ENCODE results near the gene ATXN1L.

The ATXN1L gene

GRCh38 chr16:71840052-71840451 lies 5.7 kb upstream of the ATXN1L start:
- no peak overlapping the region for H3K4me3 ChIP-seq (ENCODE audit: low read length in 2 of 2)
- no peak overlapping the region for H3K4me2 ChIP-seq (ENCODE audit: insufficient read depth, low read length, poor library complexity, severe bottlenecking)
- H3K36me3 ChIP-seq (replicated peaks in 1 of 2; ENCODE audit: control insufficient read depth in 2 of 2, insufficient read depth in 2 of 2, low read length in 2 of 2), result no peaks in the 10 kb centered on the region
- H2BK120ac ChIP-seq (ENCODE audit: low read depth, low read length), result no peak overlapping the region
- no peak overlapping the region for H3K23ac ChIP-seq (ENCODE audit: low read depth, low read length, poor library complexity)
- H2BK15ac ChIP-seq (ENCODE audit: low read length), result no peak overlapping the region
- no peak overlapping the region for H2AFZ ChIP-seq (ENCODE audit: low read length)
- H3K4me1 ChIP-seq (ENCODE audit: control insufficient read depth in 2 of 2, insufficient read depth in 1 of 2, low read depth in 1 of 2, low read length in 2 of 2), result no peaks in the 10 kb centered on the region
- H3K9ac ChIP-seq (ENCODE audit: low read depth, low read length, poor library complexity), result no peak overlapping the region
- no peaks in the 10 kb centered on the region for H3K27me3 ChIP-seq (ENCODE audit: control insufficient read depth in 3 of 3, insufficient read depth in 3 of 3, low read depth in 1 of 3, low read length in 3 of 3)
- H4K91ac ChIP-seq (ENCODE audit: low read depth, low read length, poor library complexity), result no peak overlapping the region
- H2BK5ac ChIP-seq (ENCODE audit: low read length), result no peak overlapping the region
- H3K4ac ChIP-seq (ENCODE audit: low read length), result no peak overlapping the region
- no peak overlapping the region for H3K27ac ChIP-seq (replicated peaks; ENCODE audit: low read length)
- WGBS, 2 donors (ENCODE audit: extremely low coverage in 2 of 2, insufficient read length in 2 of 2, insufficient replicate concordance in 1 of 2), result no CpG with 5 or more reads among the region's 7 CpGs
- H3K18ac ChIP-seq (ENCODE audit: low read length), result no peak overlapping the region
- no peak overlapping the region for H2AK5ac ChIP-seq (ENCODE audit: low read depth, low read length)
- H3K14ac ChIP-seq (ENCODE audit: low read length), result no peak overlapping the region
- H4K8ac ChIP-seq (ENCODE audit: low read depth, low read length), result no peak overlapping the region
- no peak for DNase-seq (ENCODE audit: low spot score)
- no peak overlapping the region for H2BK12ac ChIP-seq (ENCODE audit: low read length)
- H3K9me3 ChIP-seq (replicated peaks in 1 of 2; ENCODE audit: control insufficient read depth in 2 of 2, insufficient read depth in 1 of 2, low read depth in 1 of 2, low read length in 2 of 2), result no peaks in the 10 kb centered on the region
- H3K79me1 ChIP-seq (ENCODE audit: low read depth, low read length), result no peaks in the 10 kb centered on the region

DNA sequence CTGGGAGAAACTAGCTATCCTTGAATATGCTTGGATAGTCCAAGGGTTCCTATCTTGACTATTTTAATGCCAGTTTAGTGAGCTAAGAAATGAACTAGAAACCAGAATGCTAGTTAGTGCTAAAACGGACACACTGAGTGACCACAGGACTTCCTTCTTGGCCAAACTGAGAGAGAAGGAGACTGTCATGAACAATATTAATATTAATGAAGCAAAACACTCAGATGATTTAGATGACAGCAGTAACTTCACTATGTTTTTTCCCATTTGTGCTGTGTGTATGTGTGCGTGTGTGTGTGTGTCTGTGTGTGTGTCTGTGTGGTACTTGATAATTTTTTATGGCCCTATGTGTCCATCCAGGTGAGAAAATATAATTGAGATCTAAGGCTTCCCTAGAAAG lies 2.2 kb upstream of the ATXN1L start:
- Histone ChIP-seq H2AFZ (ENCODE audit: low read length) (no peak overlapping the region), H3K36me3 (replicated peaks in 1 of 2; ENCODE audit: control insufficient read depth in 2 of 2, insufficient read depth in 2 of 2, low read length in 2 of 2) (peaks cover 5 to 10% of the 10 kb centered on the region in 2 donors), H4K91ac (ENCODE audit: low read depth, low read length, poor library complexity) (no peak overlapping the region), H2BK5ac (ENCODE audit: low read length) (no peak overlapping the region), H3K18ac (ENCODE audit: low read length) (no peak overlapping the region), H3K9me3 (replicated peaks in 1 of 2; ENCODE audit: control insufficient read depth in 2 of 2, insufficient read depth in 1 of 2, low read depth in 1 of 2, low read length in 2 of 2) (no peaks in the 10 kb centered on the region), H2AK5ac (ENCODE audit: low read depth, low read length) (no peak overlapping the region), H3K4me2 (ENCODE audit: insufficient read depth, low read length, poor library complexity, severe bottlenecking) (no peak overlapping the region), H2BK120ac (ENCODE audit: low read depth, low read length) (no peak overlapping the region), H3K79me1 (ENCODE audit: low read depth, low read length) (peaks cover 8% of the 10 kb centered on the region), H3K27me3 (ENCODE audit: control insufficient read depth in 3 of 3, insufficient read depth in 3 of 3, low read depth in 1 of 3, low read length in 3 of 3) (no peaks in the 10 kb centered on the region), H3K14ac (ENCODE audit: low read length) (no peak overlapping the region), H3K4me1 (ENCODE audit: control insufficient read depth in 2 of 2, insufficient read depth in 1 of 2, low read depth in 1 of 2, low read length in 2 of 2) (peaks cover 6 to 7% of the 10 kb centered on the region in 2 donors), H3K23ac (ENCODE audit: low read depth, low read length, poor library complexity) (no peak overlapping the region), H3K4me3 (ENCODE audit: low read length in 2 of 2) (no peak overlapping the region), H3K4ac (ENCODE audit: low read length) (no peak overlapping the region), H2BK15ac (ENCODE audit: low read length) (no peak overlapping the region), H2BK12ac (ENCODE audit: low read length) (no peak overlapping the region), H3K27ac (replicated peaks; ENCODE audit: low read length) (no peak overlapping the region), H4K8ac (ENCODE audit: low read depth, low read length) (no peak overlapping the region), H3K9ac (ENCODE audit: low read depth, low read length, poor library complexity) (no peak overlapping the region)
- no peak for DNase-seq (ENCODE audit: low spot score)
- no CpG with 5 or more reads among the region's 2 CpGs for WGBS, 2 donors (ENCODE audit: extremely low coverage in 2 of 2, insufficient read length in 2 of 2, insufficient replicate concordance in 1 of 2)

DNA sequence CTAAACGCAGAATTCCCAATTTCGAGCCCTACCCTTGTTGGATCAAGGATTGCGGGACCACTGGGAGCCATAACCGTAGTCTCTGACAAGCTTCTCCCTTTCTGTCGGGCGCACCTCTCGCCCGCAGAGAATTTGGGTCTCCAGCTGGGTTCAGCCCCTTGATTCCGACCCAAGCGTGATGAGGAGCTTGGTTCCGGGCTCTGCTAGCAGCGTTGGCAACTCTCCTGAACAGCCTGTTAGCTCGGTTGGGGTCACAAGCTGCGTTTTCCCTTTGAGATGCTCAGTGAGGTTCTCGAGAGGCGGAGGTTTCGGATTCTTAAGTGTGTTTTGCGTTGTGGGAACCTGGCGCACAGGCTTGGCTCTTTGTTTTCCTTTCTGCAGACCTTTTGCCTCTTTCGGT lies 655 bp downstream of the ATXN1L start:
- DNase-seq (ENCODE audit: low spot score), result no peak
- Histone ChIP-seq H3K79me1 (ENCODE audit: low read depth, low read length) (peaks cover 8% of the 10 kb centered on the region), H2BK12ac (ENCODE audit: low read length) (no peak overlapping the region), H4K8ac (ENCODE audit: low read depth, low read length) (peak overlapping the region; percentile 23), H3K23ac (ENCODE audit: low read depth, low read length, poor library complexity) (peak overlapping the region; percentile 93), H2BK120ac (ENCODE audit: low read depth, low read length) (peak overlapping the region; percentile 72), H3K36me3 (replicated peaks in 1 of 2; ENCODE audit: control insufficient read depth in 2 of 2, insufficient read depth in 2 of 2, low read length in 2 of 2) (peaks cover 26 to 39% of the 10 kb centered on the region in 2 donors), H3K4ac (ENCODE audit: low read length) (no peak overlapping the region), H3K9ac (ENCODE audit: low read depth, low read length, poor library complexity) (peak overlapping the region; percentile 97), H3K9me3 (replicated peaks in 1 of 2; ENCODE audit: control insufficient read depth in 2 of 2, insufficient read depth in 1 of 2, low read depth in 1 of 2, low read length in 2 of 2) (no peaks in the 10 kb centered on the region), H3K4me3 (ENCODE audit: low read length in 2 of 2) (peak overlapping the region; percentile 67 to 97), H4K91ac (ENCODE audit: low read depth, low read length, poor library complexity) (no peak overlapping the region), H2BK5ac (ENCODE audit: low read length) (peak overlapping the region; percentile 75), H3K27ac (replicated peaks; ENCODE audit: low read length) (no peak overlapping the region), H2BK15ac (ENCODE audit: low read length) (no peak overlapping the region), H3K27me3 (ENCODE audit: control insufficient read depth in 3 of 3, insufficient read depth in 3 of 3, low read depth in 1 of 3, low read length in 3 of 3) (no peaks in the 10 kb centered on the region), H3K14ac (ENCODE audit: low read length) (peak overlapping the region; percentile 72), H3K18ac (ENCODE audit: low read length) (peak overlapping the region; percentile 87), H3K4me2 (ENCODE audit: insufficient read depth, low read length, poor library complexity, severe bottlenecking) (peak overlapping the region; percentile 93), H2AFZ (ENCODE audit: low read length) (peak overlapping the region; percentile 93), H2AK5ac (ENCODE audit: low read depth, low read length) (peak overlapping the region; percentile 94), H3K4me1 (ENCODE audit: control insufficient read depth in 2 of 2, insufficient read depth in 1 of 2, low read depth in 1 of 2, low read length in 2 of 2) (peaks cover 6 to 7% of the 10 kb centered on the region in 2 donors)
- no CpG with 5 or more reads among the region's 20 CpGs for WGBS, 2 donors (ENCODE audit: extremely low coverage in 2 of 2, insufficient read length in 2 of 2, insufficient replicate concordance in 1 of 2)

GRCh38 chr16:71847096-71847495 lies 1.3 kb downstream of the ATXN1L start:
- H4K8ac ChIP-seq (ENCODE audit: low read depth, low read length), result no peak overlapping the region
- WGBS, 2 donors (ENCODE audit: extremely low coverage in 2 of 2, insufficient read length in 2 of 2, insufficient replicate concordance in 1 of 2), result no CpG with 5 or more reads among the region's 3 CpGs
- H3K23ac ChIP-seq (ENCODE audit: low read depth, low read length, poor library complexity), result no peak overlapping the region
- no peak for DNase-seq (ENCODE audit: low spot score)
- H3K9me3 ChIP-seq (replicated peaks in 1 of 2; ENCODE audit: control insufficient read depth in 2 of 2, insufficient read depth in 1 of 2, low read depth in 1 of 2, low read length in 2 of 2), result no peaks in the 10 kb centered on the region
- no peak overlapping the region for H2BK12ac ChIP-seq (ENCODE audit: low read length)
- H2BK120ac ChIP-seq (ENCODE audit: low read depth, low read length), result no peak overlapping the region
- no peak overlapping the region for H2AFZ ChIP-seq (ENCODE audit: low read length)
- peak overlapping the region in 1 of 2 donors; percentile 67 for H3K4me3 ChIP-seq (ENCODE audit: low read length in 2 of 2)
- H2BK5ac ChIP-seq (ENCODE audit: low read length), result no peak overlapping the region
- H3K27ac ChIP-seq (replicated peaks; ENCODE audit: low read length), result no peak overlapping the region
- H4K91ac ChIP-seq (ENCODE audit: low read depth, low read length, poor library complexity), result no peak overlapping the region
- H3K18ac ChIP-seq (ENCODE audit: low read length), result no peak overlapping the region
- peaks cover 6 to 7% of the 10 kb centered on the region in 2 donors for H3K4me1 ChIP-seq (ENCODE audit: control insufficient read depth in 2 of 2, insufficient read depth in 1 of 2, low read depth in 1 of 2, low read length in 2 of 2)
- peaks cover 8% of the 10 kb centered on the region for H3K79me1 ChIP-seq (ENCODE audit: low read depth, low read length)
- no peaks in the 10 kb centered on the region for H3K27me3 ChIP-seq (ENCODE audit: control insufficient read depth in 3 of 3, insufficient read depth in 3 of 3, low read depth in 1 of 3, low read length in 3 of 3)
- peaks cover 29 to 45% of the 10 kb centered on the region in 2 donors for H3K36me3 ChIP-seq (replicated peaks in 1 of 2; ENCODE audit: control insufficient read depth in 2 of 2, insufficient read depth in 2 of 2, low read length in 2 of 2)
- H2BK15ac ChIP-seq (ENCODE audit: low read length), result no peak overlapping the region
- no peak overlapping the region for H3K9ac ChIP-seq (ENCODE audit: low read depth, low read length, poor library complexity)
- no peak overlapping the region for H3K4me2 ChIP-seq (ENCODE audit: insufficient read depth, low read length, poor library complexity, severe bottlenecking)
- no peak overlapping the region for H3K4ac ChIP-seq (ENCODE audit: low read length)
- no peak overlapping the region for H3K14ac ChIP-seq (ENCODE audit: low read length)
- H2AK5ac ChIP-seq (ENCODE audit: low read depth, low read length), result no peak overlapping the region

All from neuronal stem cell (in vitro differentiated cells).